HEK293T (cell line): ENCODE results near the gene PYGB.

ENCODE experiments used
- CTBP1 ChIP-seq: fragments of 450-650 bp; IDR thresholded peaks from 2 replicates; pipeline ENCODE4 v1.6.1; 2016; ENCODE audit warnings: borderline replicate concordance
- ELF4 ChIP-seq: fragments of 450-650 bp; IDR thresholded peaks from 2 replicates; pipeline ENCODE4 v1.6.1; 2017; ENCODE audit warnings: antibody characterized with exemption
- L3MBTL2 ChIP-seq: fragments of 450-650 bp; conservative IDR thresholded peaks from 2 replicates; pipeline ENCODE4 v1.6.1; 2016; ENCODE audit warnings: mild to moderate bottlenecking
- SUZ12 ChIP-seq: fragments of 450-650 bp; IDR thresholded peaks from 2 replicates; pipeline ENCODE4 v1.6.1; 2016; ENCODE audit warnings: mild to moderate bottlenecking

GRCh38 chr20:25319241-25320034, 71.6 kb downstream of the PYGB start:
- TF ChIP-seq CTBP1: no peak
- no peak for TF ChIP-seq SUZ12
- TF ChIP-seq L3MBTL2: no peak
- no peak for TF ChIP-seq ELF4
